Measurements from ENCODE around the gene LURAP1L.

Gene LURAP1L

GRCh38 chr9:12776513-12777055, 1.8 kb downstream of the LURAP1L start:
- DNase-seq (ENCODE audit: insufficient read length, low spot score), result no peak

GRCh38 chr9:12777121-12778022, 2.6 kb downstream of the LURAP1L start:
- no peak for DNase-seq (ENCODE audit: insufficient read length, low spot score)
- FAIRE-seq, result no peak

More at GRCh38 chr9:12776513-12777055, 1.8 kb downstream of the LURAP1L start:
- no peak for FAIRE-seq

GRCh38 chr9:12778389-12778788, 3.6 kb downstream of the LURAP1L start:
- FAIRE-seq, result no peak

GRCh38 chr9:12781226-12781733, 6.5 kb downstream of the LURAP1L start:
- FAIRE-seq, result no peak
- DNase-seq (ENCODE audit: insufficient read length, low spot score), result no peak

More at GRCh38 chr9:12778389-12778788, 3.6 kb downstream of the LURAP1L start:
- no peak for DNase-seq (ENCODE audit: insufficient read length, low spot score)

GRCh38 chr9:12783767-12784460, 9.1 kb downstream of the LURAP1L start:
- DNase-seq (ENCODE audit: insufficient read length, low spot score) (no peak), FAIRE-seq (no peak)

- DNase-seq (ENCODE audit: insufficient read length, low spot score) (no peak), FAIRE-seq (peak; percentile 55)
Measured at GRCh38 chr9:12784461-12785259, 9.8 kb downstream of the LURAP1L start.

- FAIRE-seq (no peak), DNase-seq (ENCODE audit: insufficient read length, low spot score) (no peak)
Measured at GRCh38 chr9:12785260-12785770, 10.5 kb downstream of the LURAP1L start.

GRCh38 chr9:12785941-12786340, 11.1 kb downstream of the LURAP1L start:
- no peak for FAIRE-seq
- no peak for DNase-seq (ENCODE audit: insufficient read length, low spot score)

- DNase-seq (ENCODE audit: insufficient read length, low spot score) (no peak), FAIRE-seq (no peak)
Measured at GRCh38 chr9:12790001-12790400, 15.2 kb downstream of the LURAP1L start.

GRCh38 chr9:12790883-12791282, 16.1 kb downstream of the LURAP1L start:
- no peak for DNase-seq (ENCODE audit: insufficient read length, low spot score)
- no peak for FAIRE-seq

GRCh38 chr9:12794101-12794799, 19.4 kb downstream of the LURAP1L start:
- FAIRE-seq (no peak), DNase-seq (ENCODE audit: insufficient read length, low spot score) (no peak)

GRCh38 chr9:12796601-12797000, 21.8 kb downstream of the LURAP1L start:
- FAIRE-seq (no peak), DNase-seq (ENCODE audit: insufficient read length, low spot score) (no peak)

- FAIRE-seq (no peak), DNase-seq (ENCODE audit: insufficient read length, low spot score) (no peak)
Measured at GRCh38 chr9:12797037-12797436, 22.2 kb downstream of the LURAP1L start.

GRCh38 chr9:12798066-12798770, 23.4 kb downstream of the LURAP1L start:
- DNase-seq (ENCODE audit: insufficient read length, low spot score), result no peak
- no peak for FAIRE-seq

GRCh38 chr9:12801187-12801586, 26.4 kb downstream of the LURAP1L start:
- DNase-seq (ENCODE audit: insufficient read length, low spot score) (no peak), FAIRE-seq (no peak)

- FAIRE-seq (no peak), DNase-seq (ENCODE audit: insufficient read length, low spot score) (no peak)
Measured at GRCh38 chr9:12801663-12802062, 26.8 kb downstream of the LURAP1L start.

- no peak for FAIRE-seq
- DNase-seq (ENCODE audit: insufficient read length, low spot score), result no peak
Measured at GRCh38 chr9:12802093-12802492, 27.3 kb downstream of the LURAP1L start.

- DNase-seq (ENCODE audit: insufficient read length, low spot score), result no peak
- no peak for FAIRE-seq
Measured at GRCh38 chr9:12808569-12808968, 33.7 kb downstream of the LURAP1L start.

- FAIRE-seq (no peak), DNase-seq (ENCODE audit: insufficient read length, low spot score) (no peak)
Measured at GRCh38 chr9:12809720-12810119, 34.9 kb downstream of the LURAP1L start.
